Activated T-cell treated with anti-CD3 and anti-CD28 coated beads, Interleukin-2, amount 50 U/mL, for 4 hours (primary cell): ENCODE measurements around the gene DYDC2. TPM values are rescaled to one million over a fixed set of nuclear protein-coding genes. Genes with fewer than 3 reads are reported as not detected.
"Not testable (repeated sequence)": the region's sequence is repeated elsewhere in the genome, so short reads cannot be mapped to it uniquely, and the experiment has no call there.

ENCODE experiments used
- ATAC-seq, 2 donors: fragments of 200-7000 bp; cut with Tn5 transposase; one replicate each; pipeline ENCODE4 v1.10.0; 2021
- DNase-seq: peaks from one replicate; pipeline ENCODE4 v3.0.0-alpha.2; 2020
- H3K27me3 Mint-ChIP-seq: one replicate; pipeline ENCODE4 v1.8.0; 2021; ENCODE audit warnings: low read depth, mixed read lengths
- H3K36me3 Mint-ChIP-seq: one replicate; pipeline ENCODE4 v1.8.0; 2022; ENCODE audit warnings: mixed read lengths; ENCODE audit not compliant: insufficient read depth
- H3K4me1 Mint-ChIP-seq: one replicate; pipeline ENCODE4 v1.8.0; 2021; ENCODE audit warnings: low read depth, mixed read lengths
- H3K4me3 Mint-ChIP-seq: one replicate; pipeline ENCODE4 v1.8.0; 2021; ENCODE audit warnings: mild to moderate bottlenecking, moderate library complexity, mixed read lengths
- H3K9me3 Mint-ChIP-seq: one replicate; pipeline ENCODE4 v1.8.0; 2021; ENCODE audit warnings: mixed read lengths
- total RNA-seq, 3 donors: library from RNA; stranded (reverse); gene quantifications; one replicate each; pipeline ENCODE4 v1.2.1, GENCODE V29; 2021

DYDC2 gene
- total RNA-seq, 3 donors from 2014 or later, result not detected

- Mint-ChIP-seq H3K4me3 (no peak overlapping the region), H3K27me3 (peaks cover 2% of the 10 kb centered on the region), H3K9me3 (no peaks in the 10 kb centered on the region), H3K4me1 (peaks cover 6% of the 10 kb centered on the region), H3K36me3 (no peaks in the 10 kb centered on the region)
- peak; percentile 23 to 38 for ATAC-seq
- no peak for DNase-seq
Observed at GRCh38 chr10:80413271-80413996, 56.9 kb downstream of the DYDC2 start.

- DNase-seq (no peak), ATAC-seq (no peak)
- Mint-ChIP-seq H3K36me3 (no peaks in the 10 kb centered on the region), H3K4me1 (peaks cover 4% of the 10 kb centered on the region), H3K27me3 (no peaks in the 10 kb centered on the region), H3K9me3 (no peaks in the 10 kb centered on the region), H3K4me3 (no peak overlapping the region)
Observed at GRCh38 chr10:80414142-80414895, 57.7 kb downstream of the DYDC2 start.

GRCh38 chr10:80415734-80416478 is 59.3 kb downstream of the DYDC2 start:
- DNase-seq (no peak), ATAC-seq (no peak)
- peaks cover 4% of the 10 kb centered on the region for H3K4me1 Mint-ChIP-seq
- H3K36me3 Mint-ChIP-seq, result no peaks in the 10 kb centered on the region
- no peaks in the 10 kb centered on the region for H3K9me3 Mint-ChIP-seq
- no peak overlapping the region for H3K4me3 Mint-ChIP-seq
- H3K27me3 Mint-ChIP-seq, result no peaks in the 10 kb centered on the region

- Mint-ChIP-seq H3K4me3 (no peak overlapping the region), H3K4me1 (peaks cover 4% of the 10 kb centered on the region), H3K27me3 (no peaks in the 10 kb centered on the region), H3K36me3 (no peaks in the 10 kb centered on the region), H3K9me3 (no peaks in the 10 kb centered on the region)
- DNase-seq, result no peak
- ATAC-seq, result no peak
Observed at GRCh38 chr10:80416479-80417098, 60.0 kb downstream of the DYDC2 start.

GRCh38 chr10:80417256-80417655 is 60.7 kb downstream of the DYDC2 start:
- not testable (repeated sequence) for H3K27me3 Mint-ChIP-seq, ATAC-seq, H3K4me1 Mint-ChIP-seq, H3K4me3 Mint-ChIP-seq, DNase-seq, H3K9me3 Mint-ChIP-seq, H3K36me3 Mint-ChIP-seq

Other genes starting within 250 kb of the DYDC2 start
- gene PLAC9, start 224.1 kb upstream of the DYDC2 start, total RNA-seq, result not detected
- 100 to 1,000 TPM; 157 to 161 (median 158) TPM for gene ANXA11, start 151.2 kb upstream of the DYDC2 start, total RNA-seq
- under 1 TPM; 0.13 to 0.54 (median 0.16) TPM for gene MAT1A, start 67.1 kb upstream of the DYDC2 start, total RNA-seq
- gene DYDC1, start within 50 bp of the DYDC2 start, total RNA-seq, result not detected
- gene PRXL2A, start 51.8 kb downstream of the DYDC2 start, total RNA-seq, result 10 to 100 TPM in 2 of 3 donors, 1 to 10 TPM in 1; 6.1 to 11.1 (median 10.8) TPM
- 10 to 100 TPM; 31.8 to 36.2 (median 35.0) TPM for gene TSPAN14, start 97.5 kb downstream of the DYDC2 start, total RNA-seq
- gene SH2D4B, start 181.1 kb downstream of the DYDC2 start, total RNA-seq, result under 1 TPM; 0.13 to 0.22 (median 0.20) TPM